ENCODE data around the gene PI4K2A. TPM values are rescaled to one million over a fixed set of nuclear protein-coding genes. Genes with fewer than 3 reads are reported as not detected.
A peak's percentile ranks its signal among the peaks of the same experiment; 100 is the strongest.

PI4K2A gene
- total and polyA plus RNA-seq, 2 of the 13 experiments (the other 11 are each of a cell fraction or from before 2014, with no cell fraction given) = 10.9 to 14.3 TPM

GRCh38 chr10:97682042-97682441, 41.6 kb downstream of the PI4K2A start (continued):
- TF ChIP-seq ZNF512B (CRISPR knock-in tag; IDR thresholded peaks at IDR 0.05; ENCODE audit: borderline replicate concordance) (no peak), ZNF772 (CRISPR knock-in tag; IDR thresholded peaks at IDR 0.05) (no peak), ZBTB7A (CRISPR knock-in tag; IDR thresholded peaks at IDR 0.05) (no peak), ZNF354B (CRISPR knock-in tag; IDR thresholded peaks at IDR 0.05) (no peak), HOXD1 (CRISPR knock-in tag; IDR thresholded peaks at IDR 0.05) (no peak), ZNF543 (CRISPR knock-in tag; IDR thresholded peaks at IDR 0.05) (no peak), ZFY (CRISPR knock-in tag; IDR thresholded peaks at IDR 0.05) (peak; percentile 43; the same call in 1 of the 2 replicates), FOSL2 (CRISPR knock-in tag; IDR thresholded peaks at IDR 0.05) (peak; percentile 33; the same call in 1 of the 2 replicates), ZNF281 (CRISPR knock-in tag; IDR thresholded peaks at IDR 0.05; ENCODE audit: borderline replicate concordance) (no peak), BCL6 (CRISPR knock-in tag; IDR thresholded peaks at IDR 0.05) (peak; percentile 11; the same call in 1 of the 2 replicates), HOXA3 (CRISPR knock-in tag; IDR thresholded peaks at IDR 0.05) (peak; percentile 22; the same call in 1 of the 2 replicates), SRSF1 (optimal IDR thresholded peaks at IDR 0.05; ENCODE audit: low read depth, low read length) (no peak), CREBL2 (CRISPR knock-in tag; IDR thresholded peaks at IDR 0.05; ENCODE audit: borderline replicate concordance) (no peak), ARID5B (CRISPR knock-in tag; IDR thresholded peaks at IDR 0.05) (0 out of 2 replicates have a peak, but pooled peaks have one; percentile 17), ZNF121 (CRISPR knock-in tag; IDR thresholded peaks at IDR 0.05) (no peak), ZFP36L1 (CRISPR knock-in tag; IDR thresholded peaks at IDR 0.05) (no peak), RBM22 (optimal IDR thresholded peaks at IDR 0.05; ENCODE audit: low read length) (peak; percentile 37), THYN1 (CRISPR knock-in tag; IDR thresholded peaks at IDR 0.05; ENCODE audit: borderline replicate concordance, low read depth) (no peak), NONO (IDR thresholded peaks at IDR 0.05) (no peak), NONO (CRISPR knock-in tag; conservative IDR thresholded peaks at IDR 0.05) (no peak)
